Measurements from ENCODE around the gene UQCC3. TPM values are rescaled to one million over a fixed set of nuclear protein-coding genes. Genes with fewer than 3 reads are reported as not detected.

The UQCC3 gene, protein sequence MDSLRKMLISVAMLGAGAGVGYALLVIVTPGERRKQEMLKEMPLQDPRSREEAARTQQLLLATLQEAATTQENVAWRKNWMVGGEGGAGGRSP
- total RNA-seq: 27.9 and 29.4 TPM in 2 replicates

DNA sequence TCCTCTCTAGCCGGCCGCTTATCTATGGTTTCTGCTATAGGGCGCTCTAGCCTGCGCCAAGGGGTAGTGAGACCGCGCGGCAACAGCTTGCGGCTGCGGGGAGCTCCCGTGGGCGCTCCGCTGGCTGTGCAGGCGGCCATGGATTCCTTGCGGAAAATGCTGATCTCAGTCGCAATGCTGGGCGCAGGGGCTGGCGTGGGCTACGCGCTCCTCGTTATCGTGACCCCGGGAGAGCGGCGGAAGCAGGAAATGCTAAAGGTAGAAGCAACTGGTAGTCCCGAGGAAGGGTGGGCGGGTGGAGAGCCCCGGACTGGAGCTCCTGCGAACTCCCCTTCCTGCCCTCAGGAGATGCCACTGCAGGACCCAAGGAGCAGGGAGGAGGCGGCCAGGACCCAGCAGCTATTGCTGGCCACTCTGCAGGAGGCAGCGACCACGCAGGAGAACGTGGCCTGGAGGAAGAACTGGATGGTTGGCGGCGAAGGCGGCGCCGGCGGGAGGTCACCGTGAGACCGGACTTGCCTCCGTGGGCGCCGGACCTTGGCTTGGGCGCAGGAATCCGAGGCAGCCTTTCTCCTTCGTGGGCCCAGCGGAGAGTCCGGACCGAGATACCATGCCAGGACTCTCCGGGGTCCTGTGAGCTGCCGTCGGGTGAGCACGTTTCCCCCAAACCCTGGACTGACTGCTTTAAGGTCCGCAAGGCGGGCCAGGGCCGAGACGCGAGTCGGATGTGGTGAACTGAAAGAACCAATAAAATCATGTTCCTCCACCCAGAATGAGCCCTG, at the start of gene UQCC3, which contains the start of gene LBHD1:
Gene UQCC3, plus strand, starts transcription at position 66 of the 782 bp plus-strand sequence. Its CDS starts 73 bp downstream, at position 139.
Gene LBHD1, minus strand, starts transcription at position 660 of the 782 bp plus-strand sequence. CDS start 2,236 bp downstream, outside the sequence.
- Histone ChIP-seq H3K27me3 (ENCODE audit: control insufficient read depth, insufficient read depth, low read length) (no peaks in the 10 kb centered on the region), H3K36me3 (ENCODE audit: control insufficient read depth, insufficient read depth, low read length) (peaks cover 4% of the 10 kb centered on the region), H3K4me3 (ENCODE audit: low read depth, low read length) (peak within 1 kb of the TSS; percentile 87)
- TF ChIP-seq, protein P1, sequence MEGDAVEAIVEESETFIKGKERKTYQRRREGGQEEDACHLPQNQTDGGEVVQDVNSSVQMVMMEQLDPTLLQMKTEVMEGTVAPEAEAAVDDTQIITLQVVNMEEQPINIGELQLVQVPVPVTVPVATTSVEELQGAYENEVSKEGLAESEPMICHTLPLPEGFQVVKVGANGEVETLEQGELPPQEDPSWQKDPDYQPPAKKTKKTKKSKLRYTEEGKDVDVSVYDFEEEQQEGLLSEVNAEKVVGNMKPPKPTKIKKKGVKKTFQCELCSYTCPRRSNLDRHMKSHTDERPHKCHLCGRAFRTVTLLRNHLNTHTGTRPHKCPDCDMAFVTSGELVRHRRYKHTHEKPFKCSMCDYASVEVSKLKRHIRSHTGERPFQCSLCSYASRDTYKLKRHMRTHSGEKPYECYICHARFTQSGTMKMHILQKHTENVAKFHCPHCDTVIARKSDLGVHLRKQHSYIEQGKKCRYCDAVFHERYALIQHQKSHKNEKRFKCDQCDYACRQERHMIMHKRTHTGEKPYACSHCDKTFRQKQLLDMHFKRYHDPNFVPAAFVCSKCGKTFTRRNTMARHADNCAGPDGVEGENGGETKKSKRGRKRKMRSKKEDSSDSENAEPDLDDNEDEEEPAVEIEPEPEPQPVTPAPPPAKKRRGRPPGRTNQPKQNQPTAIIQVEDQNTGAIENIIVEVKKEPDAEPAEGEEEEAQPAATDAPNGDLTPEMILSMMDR (IDR thresholded peaks at IDR 0.05; ENCODE audit: insufficient read depth, low read length, severe bottlenecking): no peak
- DNase-seq (ENCODE audit: low read depth) (peak; percentile 74), FAIRE-seq (no peak)

DNA sequence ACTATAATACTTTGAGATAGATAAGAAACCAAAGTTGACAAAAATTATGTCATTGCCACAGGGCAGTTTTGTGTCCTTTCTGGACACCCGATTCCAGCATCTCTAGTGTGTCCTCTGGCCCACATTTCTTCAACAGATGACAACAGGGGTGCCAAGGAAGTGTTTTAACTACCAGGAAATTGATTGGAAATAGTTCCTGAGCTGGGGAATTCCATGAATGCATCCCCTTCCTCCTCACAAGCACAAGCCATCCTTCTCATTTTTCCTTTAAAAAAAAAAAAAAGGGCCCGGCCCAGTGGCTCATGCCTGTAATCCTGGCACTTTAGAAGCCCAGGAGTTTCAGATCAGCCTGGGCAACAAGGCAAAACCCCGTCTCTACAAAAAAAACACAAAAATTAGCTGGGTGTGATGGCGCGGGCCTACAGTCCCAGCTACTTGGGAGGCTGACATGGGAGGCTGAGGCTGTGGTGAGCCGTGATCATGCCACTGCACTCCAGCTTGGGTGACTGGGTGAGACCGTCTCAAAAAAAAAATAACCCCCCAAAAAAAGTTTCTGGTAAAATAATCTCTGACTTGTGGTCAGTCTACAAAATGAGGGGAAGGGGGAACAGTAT, 48.9 kb upstream of the UQCC3 start:
- TF ChIP-seq, protein P1 (IDR thresholded peaks at IDR 0.05; ENCODE audit: insufficient read depth, low read length, severe bottlenecking): no peak
- H3K36me3 ChIP-seq (ENCODE audit: control insufficient read depth, insufficient read depth, low read length): peaks cover 16% of the 10 kb centered on the region

DNA sequence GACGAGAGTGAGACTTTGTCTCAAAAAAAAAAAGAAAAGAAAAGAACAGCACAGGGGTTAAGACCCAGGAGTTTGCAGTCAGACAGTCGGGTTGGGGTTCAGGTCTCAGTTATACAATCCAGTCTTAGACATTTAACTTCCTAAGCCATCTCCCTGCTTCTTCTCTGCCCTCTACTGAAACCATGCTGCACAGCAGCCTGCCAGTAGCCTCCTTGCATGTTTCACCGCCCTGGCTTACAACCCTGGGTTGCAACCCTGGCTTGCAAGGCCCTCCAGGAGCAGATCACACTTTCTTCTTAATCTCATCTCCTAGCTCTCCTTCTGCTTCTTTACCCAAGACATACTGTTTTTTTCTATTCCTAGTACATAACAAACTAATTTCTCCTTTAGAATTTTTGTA, 43.8 kb upstream of the UQCC3 start:
- peaks cover 50% of the 10 kb centered on the region for H3K36me3 ChIP-seq (ENCODE audit: control insufficient read depth, insufficient read depth, low read length)
- DNase-seq (ENCODE audit: low read depth) (no peak), FAIRE-seq (no peak)

More for the DNA sequence above, 48.9 kb upstream of the UQCC3 start:
- FAIRE-seq (no peak), DNase-seq (ENCODE audit: low read depth) (no peak)
- H3K4me3 ChIP-seq (ENCODE audit: low read depth, low read length): peak overlapping the region; percentile 5
- no peaks in the 10 kb centered on the region for H3K27me3 ChIP-seq (ENCODE audit: control insufficient read depth, insufficient read depth, low read length)

DNA sequence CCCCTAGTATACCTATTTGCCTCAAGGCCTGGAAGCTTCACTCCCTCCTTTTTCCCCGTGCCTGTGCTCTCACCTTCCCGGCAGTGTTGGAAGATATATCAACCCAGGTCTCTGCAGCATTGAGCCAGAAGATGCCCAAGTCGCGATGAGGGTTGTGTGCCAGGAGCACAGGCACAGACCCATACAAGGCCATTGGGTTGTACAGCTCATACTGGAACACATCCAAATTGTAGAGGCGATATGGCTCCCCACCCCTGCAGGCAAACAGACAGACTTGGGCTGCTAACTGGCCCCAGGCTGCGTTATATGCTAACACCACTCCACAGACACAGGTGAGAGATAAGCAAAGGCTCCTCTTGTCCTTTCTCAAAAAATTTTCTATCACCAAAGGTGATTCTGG, 39.0 kb upstream of the UQCC3 start:
- Histone ChIP-seq H3K27me3 (ENCODE audit: control insufficient read depth, insufficient read depth, low read length) (no peaks in the 10 kb centered on the region), H3K4me3 (ENCODE audit: low read depth, low read length) (no peak overlapping the region), H3K36me3 (ENCODE audit: control insufficient read depth, insufficient read depth, low read length) (peaks cover 56% of the 10 kb centered on the region)
- TF ChIP-seq, protein P1 (IDR thresholded peaks at IDR 0.05; ENCODE audit: insufficient read depth, low read length, severe bottlenecking): no peak
- no peak for DNase-seq (ENCODE audit: low read depth)
- peak; percentile 28 for FAIRE-seq

More for the DNA sequence above, 43.8 kb upstream of the UQCC3 start:
- Histone ChIP-seq H3K4me3 (ENCODE audit: low read depth, low read length) (no peak overlapping the region), H3K27me3 (ENCODE audit: control insufficient read depth, insufficient read depth, low read length) (no peaks in the 10 kb centered on the region)
- TF ChIP-seq, protein P1 (IDR thresholded peaks at IDR 0.05; ENCODE audit: insufficient read depth, low read length, severe bottlenecking): peak; percentile 26

DNA sequence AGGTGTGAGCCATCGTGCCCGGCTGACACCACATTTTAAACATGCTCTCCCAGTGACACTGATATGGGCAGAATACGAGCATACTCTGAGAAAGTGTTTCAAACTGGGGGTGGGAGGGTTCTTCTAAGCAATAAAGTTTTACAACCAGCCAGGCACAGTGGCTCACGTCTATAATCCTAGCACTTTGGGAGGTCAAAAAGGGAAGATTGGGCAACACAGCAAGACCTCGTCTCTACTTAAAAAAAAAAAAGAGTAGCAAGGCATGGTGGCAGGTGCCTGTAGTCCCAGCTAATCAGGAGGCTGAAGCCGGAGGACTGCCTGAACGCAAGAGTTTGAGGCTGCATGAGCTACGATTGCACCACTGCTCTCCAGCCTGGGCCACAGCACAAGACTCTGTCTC, 27.3 kb upstream of the UQCC3 start:
- Histone ChIP-seq H3K4me3 (ENCODE audit: low read depth, low read length) (no peak overlapping the region), H3K27me3 (ENCODE audit: control insufficient read depth, insufficient read depth, low read length) (no peaks in the 10 kb centered on the region), H3K36me3 (ENCODE audit: control insufficient read depth, insufficient read depth, low read length) (peaks cover 19% of the 10 kb centered on the region)
- TF ChIP-seq, protein P1 (IDR thresholded peaks at IDR 0.05; ENCODE audit: insufficient read depth, low read length, severe bottlenecking): no peak
- DNase-seq (ENCODE audit: low read depth) (no peak), FAIRE-seq (no peak)
